Keratinocyte (primary cell): ENCODE results near the gene PITHD1. TPM values are rescaled to one million over a fixed set of nuclear protein-coding genes. Genes with fewer than 3 reads are reported as not detected.

Experiments
- DNase-seq: peaks from one replicate; pipeline ENCODE4 v3.0.0-alpha.2; 2011; ENCODE audit warnings: low read depth, missing footprints, low spot score
- FAIRE-seq: peaks from 2 replicates; lab custom pipeline; 2011; peaks lifted over from hg19 to GRCh38; lab: Jason Lieb, UNC
- H2AFZ ChIP-seq: 2 replicates; pipeline ENCODE4 v1.6.0; 2012; ENCODE audit warnings: low read length, control low read depth, inconsistent platforms; ENCODE audit not compliant: control insufficient read depth
- H3K27ac ChIP-seq: 2 replicates; pipeline ENCODE4 v1.5.1; 2011; ENCODE audit warnings: low read length; ENCODE audit not compliant: control insufficient read depth, insufficient read depth
- H3K27me3 ChIP-seq: 3 replicates; pipeline ENCODE4 v1.6.0; 2011; ENCODE audit warnings: low read length; ENCODE audit not compliant: control insufficient read depth, insufficient read depth; ENCODE audit errors: extremely low read depth
- H3K36me3 ChIP-seq, 2 experiments: 2 replicates in 1 of 2; 3 replicates in 1 of 2; pipeline ENCODE4 v1.5.1; 2011; ENCODE audit warnings: low read length in 2 of 2, mild to moderate bottlenecking in 1 of 2; ENCODE audit not compliant: control insufficient read depth in 2 of 2, insufficient read depth in 2 of 2; ENCODE audit errors: extremely low read depth in 1 of 2
- H3K4me1 ChIP-seq: 3 replicates; pipeline ENCODE4 v1.5.1; 2011; ENCODE audit warnings: low read length; ENCODE audit not compliant: control insufficient read depth, insufficient read depth; ENCODE audit errors: extremely low read depth
- H3K4me2 ChIP-seq: 3 replicates; pipeline ENCODE4 v1.6.0; 2011; ENCODE audit warnings: low read depth, low read length; ENCODE audit not compliant: control insufficient read depth, insufficient read depth; ENCODE audit errors: extremely low read depth
- H3K4me3 ChIP-seq, 3 experiments: fragments of 200-600 bp in 1 of 3; sonication (generic) in 1 of 3; 2 replicates in 2 of 3; 3 replicates in 1 of 3; pipeline ENCODE4 v1.5.1; 2011 to 2016; ENCODE audit warnings: low read length in 3 of 3, mild to moderate bottlenecking in 3 of 3, control low read depth in 2 of 3, inconsistent platforms in 1 of 3, low read depth in 1 of 3, mixed read lengths in 1 of 3, mixed run types in 1 of 3, moderate library complexity in 1 of 3; ENCODE audit not compliant: control insufficient read depth in 2 of 3, insufficient read depth in 2 of 3; ENCODE audit errors: extremely low read depth in 1 of 3
- H3K79me2 ChIP-seq: 2 replicates; pipeline ENCODE4 v1.6.0; 2012; ENCODE audit warnings: low read length; ENCODE audit not compliant: control insufficient read depth, insufficient read depth
- H3K9ac ChIP-seq: 3 replicates; pipeline ENCODE4 v1.6.0; 2011; ENCODE audit warnings: low read length; ENCODE audit not compliant: control insufficient read depth, insufficient read depth; ENCODE audit errors: extremely low read depth
- H3K9me1 ChIP-seq: 3 replicates; pipeline ENCODE4 v1.6.0; 2011; ENCODE audit warnings: low read length; ENCODE audit not compliant: control insufficient read depth, insufficient read depth; ENCODE audit errors: extremely low read depth
- H3K9me3 ChIP-seq: 2 replicates; pipeline ENCODE4 v1.5.1; 2012; ENCODE audit warnings: low read depth, low read length; ENCODE audit not compliant: control insufficient read depth
- H4K20me1 ChIP-seq: 3 replicates; pipeline ENCODE4 v1.6.0; 2011; ENCODE audit warnings: low read length; ENCODE audit not compliant: control insufficient read depth, insufficient read depth; ENCODE audit errors: extremely low read depth
- CTCF ChIP-seq, 3 experiments: IDR thresholded peaks in 1 of 3; conservative IDR thresholded peaks in 1 of 3; optimal IDR thresholded peaks in 1 of 3; 2 replicates in 2 of 3; 3 replicates in 1 of 3; pipeline versions ENCODE3 to v1.5.1; 2011; ENCODE audit warnings: low read length in 3 of 3, mild to moderate bottlenecking in 3 of 3, moderate library complexity in 2 of 3, control low read depth in 1 of 3, inconsistent platforms in 1 of 3; ENCODE audit not compliant: insufficient read depth in 2 of 3; ENCODE audit errors: extremely low read depth in 1 of 3
- EZH2 ChIP-seq: IDR thresholded peaks from one replicate; pipeline ENCODE4 v1.6.1; 2012; ENCODE audit warnings: inconsistent platforms, mild to moderate bottlenecking, low read length, moderate library complexity
- dilution Hi-C: fragments of 300-500 bp; cut with MboI; formaldehyde crosslinking; loops from one replicate; pipeline ENCODE4 v1.7.0; 2020; ENCODE audit warnings: low sequenced_read_pairs; ENCODE audit not compliant: extremely low pct_ligation_motif_present
- polyA plus RNA-seq, 5 experiments: library from polyadenylated mRNA; depleted of rRNA in 3 of 5; stranded (reverse) in 3 of 5; stranded (forward) in 1 of 5; unstranded in 1 of 5; fragments of >200 nt; gene quantifications; 1 replicate in 1 of 5; 2 replicates in 3 of 5; 3 replicates in 1 of 5; pipeline versions ENCODE4 v1.2.1 to v1.2.3, GENCODE V29; 2011 to 2012; ENCODE audit warnings: missing spikeins in 2 of 5, low read depth in 1 of 5, low replicate concordance in 1 of 5

The PITHD1 gene
- polyA plus RNA-seq, 1 donor (not counting 4 experiments of a cell fraction or from before 2014, with no cell fraction given) = 59.4 TPM

- H3K36me3 ChIP-seq = peaks cover 22 to 27% of the 10 kb centered on the region in 2 experiments
- dilution Hi-C loops = no loop called here
- H3K79me2 ChIP-seq = peaks cover 21% of the 10 kb centered on the region
- peak within 1 kb of the TSS; percentile 92 for H2AFZ ChIP-seq
- H4K20me1 ChIP-seq = no peaks in the 10 kb centered on the region
- no peaks in the 10 kb centered on the region for H3K27me3 ChIP-seq
- peak within 1 kb of the TSS; percentile 85 for H3K9ac ChIP-seq
- H3K27ac ChIP-seq = peak within 1 kb of the TSS; percentile 67
- peak within 1 kb of the TSS; percentile 61 to 97 (median 96) for H3K4me3 ChIP-seq
- H3K9me3 ChIP-seq = no peaks in the 10 kb centered on the region
- H3K9me1 ChIP-seq = no peaks in the 10 kb centered on the region
- FAIRE-seq = peak; percentile 36
- peak within 1 kb of the TSS; percentile 92 for H3K4me2 ChIP-seq
- no peak for DNase-seq
- TF ChIP-seq CTCF (optimal IDR thresholded peaks at IDR 0.05 in 1 of 3, IDR thresholded peaks at IDR 0.05 in 1 of 3, conservative IDR thresholded peaks at IDR 0.05 in 1 of 3; ENCODE audit: extremely low read depth in 1 of 3, insufficient read depth in 2 of 3, low read length in 3 of 3) (peak in 1 of 3 experiments; percentile 6), EZH2 (no peak)
- peaks cover 26% of the 10 kb centered on the region for H3K4me1 ChIP-seq
These were observed 12.7 kb downstream of the PITHD1 start, which contains the start of gene LYPLA2 for GRCh38 chr1:23790696-23791515. LYPLA2 (plus strand) TSS chr1:23791145; CDS start chr1:23792683, 1,538 bp downstream.

DNA sequence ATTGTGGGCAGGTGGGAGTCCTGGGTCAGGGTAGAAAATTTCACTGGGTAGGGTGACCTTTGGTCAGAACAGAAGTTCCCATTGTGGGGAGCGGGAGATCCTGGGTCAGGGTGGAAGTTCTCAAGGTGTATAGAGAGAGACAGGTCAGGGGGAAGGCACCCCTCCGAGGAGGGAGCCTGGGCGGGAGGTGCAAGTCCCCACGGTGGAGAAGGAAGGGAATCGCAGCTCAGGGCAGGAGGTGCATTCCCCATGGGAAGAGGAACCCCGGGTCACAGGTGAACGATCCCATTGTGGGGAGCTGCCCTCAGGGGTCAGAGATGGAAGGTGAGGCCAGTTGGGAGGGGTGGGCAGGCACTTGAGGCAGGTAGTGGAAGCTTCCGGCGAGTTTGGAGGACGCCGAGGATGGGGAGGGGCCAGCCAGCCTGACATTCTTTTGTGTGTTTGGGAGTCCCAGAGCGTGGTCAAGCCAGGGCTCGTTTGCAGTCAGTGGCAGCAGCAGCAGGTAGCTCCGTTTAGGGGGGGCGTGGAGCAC is 13.4 kb downstream of the PITHD1 start:
- FAIRE-seq = peak; percentile 23
- Histone ChIP-seq H3K27ac (peak overlapping the region; percentile 67), H3K9me1 (no peaks in the 10 kb centered on the region)

More for the DNA sequence above, 13.4 kb downstream of the PITHD1 start:
- no peak for DNase-seq
- Histone ChIP-seq H3K27me3 (no peaks in the 10 kb centered on the region), H3K9ac (peak overlapping the region; percentile 85), H3K79me2 (peaks cover 21% of the 10 kb centered on the region), H3K4me1 (peaks cover 26% of the 10 kb centered on the region), H2AFZ (peak overlapping the region; percentile 61), H3K9me3 (no peaks in the 10 kb centered on the region), H3K36me3 (peaks cover 20 to 29% of the 10 kb centered on the region in 2 experiments), H4K20me1 (no peaks in the 10 kb centered on the region), H3K4me2 (peak overlapping the region; percentile 92), H3K4me3 (peak overlapping the region; percentile 61 to 97 (median 96))
- dilution Hi-C loops = no loop called here
- TF ChIP-seq EZH2 (no peak), CTCF (optimal IDR thresholded peaks at IDR 0.05 in 1 of 3, IDR thresholded peaks at IDR 0.05 in 1 of 3, conservative IDR thresholded peaks at IDR 0.05 in 1 of 3; ENCODE audit: extremely low read depth in 1 of 3, insufficient read depth in 2 of 3, low read length in 3 of 3) (no peak)
